GM23248 (cell line): ENCODE results near the gene BCAS4. TPM values are rescaled to one million over a fixed set of nuclear protein-coding genes. Genes with fewer than 3 reads are reported as not detected.

Experiments used
- DNase-seq: peaks from one replicate; pipeline ENCODE4 v3.0.0-alpha.2; 2015
- H2AFZ ChIP-seq: fragments of 200-600 bp; sonication (generic); 2 replicates; pipeline ENCODE4 v1.6.1; 2016; ENCODE audit warnings: antibody characterized with exemption
- H3F3A ChIP-seq: fragments of 200-600 bp; sonication (generic); 2 replicates; pipeline ENCODE4 v1.6.1; 2016; ENCODE audit warnings: mild to moderate bottlenecking, antibody characterized with exemption, mixed run types; ENCODE audit not compliant: insufficient read depth
- H3K27ac ChIP-seq: fragments of 200-600 bp; sonication (generic); 2 replicates; pipeline ENCODE4 v1.5.1; 2016; ENCODE audit warnings: mild to moderate bottlenecking
- H3K27me3 ChIP-seq: fragments of 200-600 bp; sonication (generic); replicated peaks from 2 replicates; pipeline ENCODE4 v1.6.1; 2016; ENCODE audit warnings: mild to moderate bottlenecking; ENCODE audit not compliant: insufficient read depth
- H3K36me3 ChIP-seq: fragments of 200-600 bp; sonication (generic); 2 replicates; pipeline ENCODE4 v1.6.1; 2016; ENCODE audit warnings: low read depth, mild to moderate bottlenecking
- H3K4me1 ChIP-seq: fragments of 200-600 bp; sonication (generic); 2 replicates; pipeline ENCODE4 v1.6.1; 2016; ENCODE audit warnings: mild to moderate bottlenecking; ENCODE audit not compliant: insufficient read depth
- H3K4me2 ChIP-seq: fragments of 200-600 bp; sonication (generic); one replicate; pipeline ENCODE4 v1.6.1; 2016; ENCODE audit warnings: mild to moderate bottlenecking; ENCODE audit not compliant: unreplicated experiment
- H3K4me3 ChIP-seq: fragments of 200-600 bp; sonication (generic); 2 replicates; pipeline ENCODE4 v1.5.1; 2016; ENCODE audit warnings: mild to moderate bottlenecking
- H3K79me2 ChIP-seq: fragments of 200-600 bp; sonication (generic); 2 replicates; pipeline ENCODE4 v1.6.1; 2016; ENCODE audit warnings: mild to moderate bottlenecking; ENCODE audit not compliant: insufficient read depth
- H3K9ac ChIP-seq: fragments of 200-600 bp; sonication (generic); 2 replicates; pipeline ENCODE4 v1.6.1; 2016; ENCODE audit warnings: mild to moderate bottlenecking
- H3K9me2 ChIP-seq: fragments of 200-600 bp; sonication (generic); 2 replicates; pipeline ENCODE4 v1.6.1; 2016; ENCODE audit warnings: mixed run types, mild to moderate bottlenecking, moderate library complexity; ENCODE audit not compliant: insufficient read depth
- H3K9me3 ChIP-seq: fragments of 200-600 bp; sonication (generic); one replicate; pipeline ENCODE4 v1.6.1; 2017; ENCODE audit warnings: low read depth
- H4K20me1 ChIP-seq: fragments of 200-600 bp; sonication (generic); 2 replicates; pipeline ENCODE4 v1.6.0; 2016; ENCODE audit not compliant: insufficient read depth
- EZH2 ChIP-seq: fragments of 200-600 bp; sonication (generic); IDR thresholded peaks from 2 replicates; pipeline ENCODE4 v1.6.1; 2018; ENCODE audit warnings: antibody characterized with exemption, mild to moderate bottlenecking; ENCODE audit not compliant: insufficient read depth, poor library complexity, severe bottlenecking
- EZH2phosphoT487 ChIP-seq: fragments of 200-600 bp; sonication (generic); IDR thresholded peaks from 2 replicates; pipeline ENCODE4 v1.6.1; 2018; ENCODE audit warnings: antibody characterized with exemption, moderate library complexity, mild to moderate bottlenecking, low read depth; ENCODE audit not compliant: insufficient read depth
- WGBS, 2 experiments: methylation state at CpG; one replicate each; pipeline ENCODE4 v1.1.6; 2015 to 2017; ENCODE audit warnings: low lambda C conversion rate in 2 of 2, low coverage in 1 of 2; ENCODE audit errors: missing lambda C conversion rate in 2 of 2; 5-methylcytosine and 5-hydroxymethylcytosine counted together
- in situ Hi-C: fragments of 300-500 bp; cut with MboI; formaldehyde crosslinking; loops from 2 replicates; pipeline ENCODE4 v1.15.0; 2020
- polyA plus RNA-seq: library from polyadenylated mRNA; unstranded; fragments of >200 nt; fragmentation: Nextera tagmentation; extraction: Ambion mirVana; gene quantifications from 2 replicates; pipeline ENCODE4 v1.2.1, GENCODE V29; 2016
- total RNA-seq: library from RNA; depleted of rRNA; stranded (reverse); fragments of >200 nt; shearing (Covaris generic); gene quantifications from 2 replicates; pipeline ENCODE4 v1.2.3, GENCODE V29; 2014

The BCAS4 gene
- total and polyA plus RNA-seq, 2 experiments from 2014 or later, result 12.6 to 16.8 TPM

DNA sequence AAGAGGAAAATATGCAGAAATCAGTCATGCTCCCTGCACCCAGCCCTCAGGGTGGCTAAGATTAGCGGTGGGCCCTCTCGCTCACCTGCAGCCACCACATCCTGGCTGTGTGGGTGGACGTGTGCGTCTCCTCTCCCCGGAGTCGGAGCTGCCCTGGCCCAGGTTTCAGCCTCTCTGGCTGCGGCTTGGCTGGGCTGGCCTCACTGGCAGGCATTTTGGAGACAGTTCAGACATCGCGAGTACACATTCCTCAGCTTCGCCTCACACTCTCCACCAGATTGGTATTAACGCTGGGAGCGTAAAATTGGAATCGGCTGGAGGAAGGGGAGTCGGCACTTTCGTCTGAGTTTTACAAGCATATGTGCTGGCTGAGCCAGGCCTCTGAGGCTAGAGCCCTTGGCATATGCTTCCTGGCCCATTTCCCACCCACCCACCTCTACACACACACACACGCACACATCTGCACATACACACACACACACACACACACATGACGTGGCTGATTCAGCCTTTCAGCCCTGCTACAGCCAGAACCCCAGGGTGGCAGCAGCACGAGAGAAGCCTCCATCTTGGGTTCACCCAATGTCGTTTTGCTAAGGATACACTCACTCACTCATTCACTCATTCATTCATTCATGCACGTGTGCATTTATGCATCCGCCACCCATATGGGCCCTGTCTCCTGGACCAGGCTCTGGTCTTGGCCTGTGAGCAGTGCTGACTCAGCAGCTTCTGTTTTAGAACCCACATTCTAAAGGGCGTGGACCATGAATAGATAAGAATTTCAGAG lies 42.9 kb downstream of the BCAS4 start:
- no peaks in the 10 kb centered on the region for H3K9me2 ChIP-seq
- TF ChIP-seq EZH2 (no peak), EZH2phosphoT487 (no peak)
- H3K79me2 ChIP-seq, result no peaks in the 10 kb centered on the region
- peak; percentile 93 for DNase-seq
- 3 to 6% methylated on average over 22 of the region's 22 CpGs for WGBS, 2 experiments
- in situ Hi-C loops, result no loop called here
- no peaks in the 10 kb centered on the region for H3K36me3 ChIP-seq
- H3K9me3 ChIP-seq, result no peaks in the 10 kb centered on the region
- peak overlapping the region; percentile 81 for H2AFZ ChIP-seq
- H3K4me1 ChIP-seq, result peaks cover 16% of the 10 kb centered on the region
- peak overlapping the region; percentile 63 for H3K9ac ChIP-seq
- H3K4me2 ChIP-seq, result peak overlapping the region; percentile 78
- H3F3A ChIP-seq, result peaks cover 17% of the 10 kb centered on the region
- H4K20me1 ChIP-seq, result no peaks in the 10 kb centered on the region
- peak overlapping the region; percentile 84 for H3K27ac ChIP-seq
- H3K4me3 ChIP-seq, result peak overlapping the region; percentile 49
- no peaks in the 10 kb centered on the region for H3K27me3 ChIP-seq

DNA sequence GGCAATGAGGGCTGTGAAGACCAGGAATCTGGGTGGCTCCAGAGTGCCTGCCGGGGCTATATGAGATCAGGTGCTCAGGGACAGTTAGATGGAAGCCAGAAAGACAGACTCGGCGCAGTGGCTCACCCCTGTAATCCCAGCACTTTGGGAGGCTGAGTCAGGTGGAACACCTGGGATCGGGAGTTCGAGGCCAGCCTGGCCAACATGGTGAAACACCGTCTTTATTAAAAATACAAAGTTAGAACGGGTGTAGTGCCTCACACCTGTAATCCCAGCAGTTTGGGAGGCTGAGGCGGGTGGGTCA lies 43.4 kb downstream of the BCAS4 start:
- Histone ChIP-seq H2AFZ (peak overlapping the region; percentile 81), H3K4me1 (peaks cover 16% of the 10 kb centered on the region), H3K36me3 (no peaks in the 10 kb centered on the region), H3K27ac (peak overlapping the region; percentile 84), H3K4me3 (peak overlapping the region; percentile 49), H3K9ac (peak overlapping the region; percentile 63), H3K9me3 (no peaks in the 10 kb centered on the region), H4K20me1 (no peaks in the 10 kb centered on the region), H3K79me2 (no peaks in the 10 kb centered on the region), H3K27me3 (no peaks in the 10 kb centered on the region), H3F3A (peaks cover 17% of the 10 kb centered on the region), H3K4me2 (peak overlapping the region; percentile 78), H3K9me2 (no peaks in the 10 kb centered on the region)
- 78 to 81% methylated on average over 8 of the region's 8 CpGs for WGBS, 2 experiments
- no peak for DNase-seq
- in situ Hi-C loops, result no loop called here
- no peak for TF ChIP-seq EZH2phosphoT487
- no peak for TF ChIP-seq EZH2

DNA sequence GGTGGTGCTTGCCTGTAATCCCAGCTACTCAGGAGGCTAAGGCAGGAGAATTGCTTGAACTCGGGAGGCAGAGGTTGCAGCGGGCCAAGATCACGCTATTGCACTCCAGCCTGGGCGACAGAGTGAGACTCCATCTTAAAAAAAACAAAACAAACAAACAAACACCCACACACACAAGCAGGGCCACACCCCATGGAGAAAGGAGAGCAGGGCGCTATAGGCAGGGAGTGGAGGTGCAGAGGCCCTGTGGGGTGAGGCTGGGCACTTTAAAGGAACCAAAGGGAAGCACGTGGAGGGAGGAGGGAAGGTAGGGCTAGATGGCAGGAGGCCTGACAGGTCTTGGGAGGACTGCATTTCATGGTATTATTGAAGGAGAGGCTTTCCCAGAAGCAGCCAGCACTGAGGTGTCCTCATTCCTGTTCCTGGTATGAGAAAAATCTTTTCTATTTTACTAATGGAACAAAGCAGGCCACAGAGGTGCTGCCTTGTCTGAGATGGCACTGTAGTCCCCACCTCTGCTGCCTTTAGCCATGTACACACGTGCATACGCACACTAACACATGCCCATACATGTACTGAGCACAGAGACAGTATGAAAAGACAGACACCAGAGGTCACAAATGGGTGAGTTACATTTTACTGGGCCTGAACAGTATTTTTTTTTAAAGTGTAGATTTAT lies 44.0 kb downstream of the BCAS4 start:
- H3K4me3 ChIP-seq, result no peak overlapping the region
- no peak overlapping the region; the same call in 1 of the 2 replicates for H2AFZ ChIP-seq
- WGBS, 2 experiments, result 88 to 89% methylated on average over 8 of the region's 8 CpGs
- H3K9me3 ChIP-seq, result no peaks in the 10 kb centered on the region
- in situ Hi-C loops, result no loop called here
- no peaks in the 10 kb centered on the region for H4K20me1 ChIP-seq
- peak overlapping the region; percentile 84; the same call in 1 of the 2 replicates for H3K27ac ChIP-seq
- peaks cover 17% of the 10 kb centered on the region for H3F3A ChIP-seq
- H3K9ac ChIP-seq, result 0 out of 2 replicates have a peak overlapping the region, but pooled peaks have one; percentile 63
- H3K27me3 ChIP-seq, result no peaks in the 10 kb centered on the region
- H3K4me2 ChIP-seq, result no peak overlapping the region
- H3K36me3 ChIP-seq, result no peaks in the 10 kb centered on the region
- no peaks in the 10 kb centered on the region for H3K9me2 ChIP-seq
- H3K4me1 ChIP-seq, result peaks cover 16% of the 10 kb centered on the region
- no peak for TF ChIP-seq EZH2phosphoT487
- no peak for TF ChIP-seq EZH2
- DNase-seq, result no peak
- H3K79me2 ChIP-seq, result no peaks in the 10 kb centered on the region

DNA sequence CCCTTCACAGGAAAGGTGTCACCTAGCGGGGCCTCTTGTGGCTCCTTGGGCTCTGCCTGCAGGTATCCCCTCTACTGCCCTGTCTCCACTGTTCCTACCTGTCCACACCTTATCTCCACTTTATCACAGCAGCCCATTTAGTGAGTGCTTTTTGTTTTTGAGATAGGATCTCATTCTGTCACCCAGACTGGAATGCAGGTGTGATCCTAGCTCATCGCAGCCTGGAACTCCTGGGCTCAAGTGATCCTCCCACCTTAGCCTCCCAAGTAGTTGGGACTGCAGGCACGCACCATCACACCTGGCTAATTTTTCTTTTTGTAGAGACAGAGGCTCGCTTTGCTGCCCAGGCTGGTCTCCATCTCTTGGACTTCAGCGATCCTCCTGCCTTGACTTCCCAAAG lies 48.0 kb downstream of the BCAS4 start:
- H3K9me2 ChIP-seq, result no peaks in the 10 kb centered on the region
- no peaks in the 10 kb centered on the region for H3K9me3 ChIP-seq
- no peaks in the 10 kb centered on the region for H3K36me3 ChIP-seq
- in situ Hi-C loops, result no loop called here
- H3K4me3 ChIP-seq, result no peak overlapping the region
- DNase-seq, result no peak
- WGBS, 2 experiments, result 94 to 97% methylated on average over 5 of the region's 5 CpGs
- TF ChIP-seq EZH2phosphoT487, result no peak
- no peak for TF ChIP-seq EZH2
- no peak overlapping the region for H3K27ac ChIP-seq
- no peak overlapping the region for H3K9ac ChIP-seq
- H3K27me3 ChIP-seq, result no peaks in the 10 kb centered on the region
- no peaks in the 10 kb centered on the region for H3K79me2 ChIP-seq
- peaks cover 9% of the 10 kb centered on the region for H3F3A ChIP-seq
- H2AFZ ChIP-seq, result no peak overlapping the region
- no peaks in the 10 kb centered on the region for H4K20me1 ChIP-seq
- H3K4me1 ChIP-seq, result peaks cover 9% of the 10 kb centered on the region
- no peak overlapping the region for H3K4me2 ChIP-seq
